T-helper 9 cell (primary cell): Measurements from ENCODE around the gene LENG9.

Experiments
- DNase-seq: peaks from one replicate; pipeline ENCODE4 v3.0.0-alpha.2; 2020

Gene LENG9

DNA sequence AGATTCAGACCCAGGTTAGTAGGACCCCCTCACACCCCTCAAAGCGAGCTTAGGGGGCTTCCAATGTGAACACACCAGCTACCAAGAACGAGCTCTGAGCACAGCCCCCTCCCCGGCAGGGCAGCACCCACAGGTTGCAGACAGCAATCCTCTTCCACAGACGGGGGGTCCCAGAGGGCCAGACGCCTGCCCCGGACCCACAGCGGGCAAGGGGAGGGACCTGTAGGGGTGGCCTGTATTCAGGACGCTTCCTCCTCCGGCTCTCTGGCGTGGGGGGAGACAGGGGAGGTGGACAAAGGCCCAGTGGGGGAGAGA, 43.6 kb downstream of the LENG9 start:
- DNase-seq, result no peak

- no peak for DNase-seq
Measured at GRCh38 chr19:54418930-54419800, 44.4 kb downstream of the LENG9 start.

DNA sequence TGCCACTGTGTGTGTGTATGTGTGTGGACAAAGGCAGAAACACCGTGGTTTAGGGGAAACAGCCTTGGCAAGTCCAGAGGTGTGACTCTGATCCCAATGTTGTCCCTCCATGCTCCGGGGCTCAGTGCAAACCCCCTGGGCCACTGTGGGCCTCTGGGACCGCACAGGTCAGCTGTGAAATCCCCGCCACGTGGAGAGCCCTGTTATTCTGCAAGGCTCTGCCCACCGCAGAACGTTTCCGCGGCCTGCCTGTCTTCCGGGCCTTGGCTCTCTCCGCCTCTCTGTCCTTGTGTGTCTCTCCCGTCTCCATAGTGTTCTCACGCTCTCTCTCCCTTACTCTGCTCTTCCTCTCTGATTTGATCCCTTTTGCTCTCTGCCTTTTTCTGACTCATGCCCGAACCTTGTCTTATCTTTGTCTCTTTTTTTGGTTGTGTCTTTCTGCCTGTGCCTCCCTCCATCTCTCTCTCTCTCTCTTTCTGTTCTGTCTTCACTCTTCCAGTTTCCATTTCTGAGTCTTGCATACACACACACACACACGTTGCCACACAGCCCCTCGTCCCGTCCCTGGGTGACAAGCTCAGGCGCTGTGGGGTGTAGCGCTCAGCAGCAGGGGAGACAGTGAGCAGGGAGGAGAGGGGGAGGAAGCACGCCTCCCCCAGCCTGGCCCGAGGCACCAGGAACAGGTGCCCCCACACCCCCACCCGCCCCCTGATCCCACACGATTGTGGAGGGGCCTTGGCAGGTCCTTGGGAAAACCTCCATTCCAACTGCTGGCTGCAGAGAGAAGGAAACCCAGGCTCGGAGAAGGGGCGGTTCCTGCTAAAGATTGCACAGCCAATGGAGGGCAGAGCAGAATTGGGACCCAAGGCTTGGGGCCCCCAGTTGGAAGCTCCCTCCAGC, 45.3 kb downstream of the LENG9 start:
- DNase-seq, result no peak

GRCh38 chr19:54416695-54417491, 46.7 kb downstream of the LENG9 start:
- no peak for DNase-seq

GRCh38 chr19:54415901-54416673, 47.5 kb downstream of the LENG9 start:
- DNase-seq, result no peak

DNA sequence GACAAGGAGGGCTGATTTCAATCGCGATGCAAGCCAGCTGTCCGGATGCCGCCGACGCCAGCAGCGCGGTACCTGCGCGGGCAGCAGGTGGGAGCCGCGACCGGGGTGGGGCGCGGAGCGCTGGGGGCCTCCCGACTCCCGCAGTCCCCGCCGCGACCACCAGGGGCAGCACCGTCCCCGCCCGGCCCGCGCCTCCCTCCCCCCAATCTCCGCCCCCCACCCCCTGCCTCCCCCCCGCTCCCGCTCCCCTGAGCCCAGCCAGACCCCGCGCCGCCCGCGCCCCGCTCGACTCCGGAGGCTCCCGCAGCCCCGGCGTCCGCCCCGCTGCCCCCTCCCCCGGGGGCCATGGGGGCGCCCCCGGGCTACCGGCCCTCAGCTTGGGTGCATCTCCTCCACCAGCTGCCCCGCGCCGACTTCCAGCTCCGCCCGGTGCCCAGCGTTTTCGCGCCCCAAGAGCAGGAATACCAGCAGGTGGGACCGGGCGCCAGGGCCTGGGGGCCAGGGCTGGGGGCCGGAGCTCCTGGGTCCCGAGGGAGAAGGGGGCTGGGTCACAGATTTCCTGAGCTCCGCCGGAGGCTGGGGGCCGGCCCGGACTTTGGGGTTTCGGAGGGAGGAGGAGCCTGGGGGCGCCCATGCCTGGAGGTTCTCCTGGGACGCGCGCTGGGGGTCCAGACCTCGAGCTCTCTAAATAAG, 48.2 kb downstream of the LENG9 start, which contains the start of gene TTYH1:
TTYH1 (plus strand) TSS at position 257 of the 693 bp plus-strand sequence; CDS start at position 346, 89 bp downstream.
- peak; percentile 32 for DNase-seq

DNA sequence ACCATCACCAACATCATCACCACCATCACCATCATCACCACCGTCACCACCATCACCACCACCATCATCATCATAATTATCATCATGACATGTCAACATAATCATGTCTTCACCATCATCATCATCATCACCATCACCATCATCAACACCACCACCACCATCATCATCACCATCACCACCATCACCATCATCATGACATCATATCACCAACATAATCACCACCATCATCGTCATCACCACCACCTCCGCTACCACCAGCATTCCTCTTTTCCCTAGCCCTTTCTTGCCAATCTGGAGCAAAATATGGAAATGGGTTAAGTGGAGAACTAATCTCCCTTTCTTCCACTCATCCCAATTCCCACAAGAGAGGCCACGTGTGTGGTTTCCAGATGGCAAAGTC, 49.4 kb downstream of the LENG9 start:
- no peak for DNase-seq

DNA sequence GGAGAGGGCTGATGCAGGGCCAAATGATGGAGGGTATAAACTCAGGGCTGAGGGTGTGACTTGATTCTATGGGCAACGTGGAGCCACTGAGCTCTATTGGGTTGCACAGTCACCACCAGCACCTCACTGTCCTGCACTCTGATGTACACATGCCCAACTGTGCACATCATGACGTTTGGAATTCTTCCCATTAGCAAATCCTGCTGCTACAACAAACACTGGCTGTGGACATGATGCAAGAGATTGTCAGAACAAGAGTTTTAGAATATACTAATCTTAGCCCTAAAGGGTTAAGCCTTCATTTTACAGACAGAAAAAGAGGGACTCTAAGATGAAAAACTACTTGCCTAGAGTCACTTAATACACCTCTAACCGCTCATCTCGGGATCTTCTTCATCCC, 50.7 kb downstream of the LENG9 start:
- DNase-seq, result no peak
